PC-9 (cell line): ENCODE measurements around the gene TDRD7.

ENCODE experiments used
- CTCF ChIP-seq: fragments of 200-600 bp; sonication (generic); conservative IDR thresholded peaks from 2 replicates; pipeline ENCODE4 v1.6.1; 2017; ENCODE audit warnings: mixed run types, antibody characterized with exemption, mild to moderate bottlenecking, moderate library complexity
- EZH2 ChIP-seq: fragments of 200-600 bp; sonication (generic); IDR thresholded peaks from 2 replicates; pipeline ENCODE4 v1.8.0; 2017; ENCODE audit warnings: antibody characterized with exemption, low read depth

GRCh38 chr9:97510797-97511654 lies 99.1 kb downstream of the TDRD7 start:
- TF ChIP-seq CTCF: no peak
- no peak for TF ChIP-seq EZH2
